Activated effector memory CD4-positive, alpha-beta T cell treated with anti-CD3 and anti-CD28 coated beads, Interleukin-2, amount 50 U/mL, for 16 hours (primary cell): Measurements from ENCODE around the gene CDK12.
"Not testable (repeated sequence)": the region's sequence is repeated elsewhere in the genome, so short reads cannot be mapped to it uniquely, and the experiment has no call there.

Experiments used
- DNase-seq: peaks from one replicate; pipeline ENCODE4 v3.0.0-alpha.2; 2020

The CDK12 gene

GRCh38 chr17:39461113-39461925, at the start of gene CDK12:
Gene CDK12 (plus strand): TSS chr17:39461486. CDS start chr17:39462072, 586 bp downstream.
- peak; percentile 97 for DNase-seq

GRCh38 chr17:39416141-39416540, 45.1 kb upstream of the CDK12 start:
- no peak for DNase-seq

GRCh38 chr17:39429600-39429999, 31.7 kb upstream of the CDK12 start:
- DNase-seq = no peak

GRCh38 chr17:39439868-39440267, 21.4 kb upstream of the CDK12 start:
- DNase-seq = not testable (repeated sequence)

GRCh38 chr17:39443326-39443725, 18.0 kb upstream of the CDK12 start:
- DNase-seq = no peak

- no peak for DNase-seq
Observed at GRCh38 chr17:39447561-39447960, 13.7 kb upstream of the CDK12 start.

GRCh38 chr17:39450051-39450450, 11.2 kb upstream of the CDK12 start:
- DNase-seq = peak; percentile 45

- peak; percentile 95 for DNase-seq
Observed at GRCh38 chr17:39450847-39451581, 10.3 kb upstream of the CDK12 start, which contains the start of gene MED1. Gene MED1 (minus strand): TSS chr17:39451263. CDS start chr17:39451062, 201 bp downstream.

GRCh38 chr17:39455919-39456318, 5.4 kb upstream of the CDK12 start:
- DNase-seq = no peak

GRCh38 chr17:39461926-39462569, 762 bp downstream of the CDK12 start:
- DNase-seq = no peak

- peak; percentile 66 for DNase-seq
Observed at GRCh38 chr17:39462631-39463375, 1.5 kb downstream of the CDK12 start.

GRCh38 chr17:39464639-39465181, 3.4 kb downstream of the CDK12 start:
- DNase-seq = peak; percentile 55

- DNase-seq = peak; percentile 44
Observed at GRCh38 chr17:39468610-39469009, 7.3 kb downstream of the CDK12 start.

GRCh38 chr17:39473310-39473709, 12.0 kb downstream of the CDK12 start:
- no peak for DNase-seq

GRCh38 chr17:39479631-39480030, 18.3 kb downstream of the CDK12 start:
- peak; percentile 3 for DNase-seq

- no peak for DNase-seq
Observed at GRCh38 chr17:39483506-39483905, 22.2 kb downstream of the CDK12 start.

- DNase-seq = no peak
Observed at GRCh38 chr17:39484178-39484577, 22.9 kb downstream of the CDK12 start.

- DNase-seq = peak; percentile 44
Observed at GRCh38 chr17:39485555-39485954, 24.3 kb downstream of the CDK12 start.

- peak; percentile 21 for DNase-seq
Observed at GRCh38 chr17:39486242-39486641, 25.0 kb downstream of the CDK12 start.

GRCh38 chr17:39487490-39487889, 26.2 kb downstream of the CDK12 start:
- peak; percentile 9 for DNase-seq

GRCh38 chr17:39487946-39488345, 26.7 kb downstream of the CDK12 start:
- peak; percentile 22 for DNase-seq

- DNase-seq = peak; percentile 44
Observed at GRCh38 chr17:39496921-39497320, 35.6 kb downstream of the CDK12 start.
